ENCODE data around the gene MEGF6.

Gene MEGF6

DNA sequence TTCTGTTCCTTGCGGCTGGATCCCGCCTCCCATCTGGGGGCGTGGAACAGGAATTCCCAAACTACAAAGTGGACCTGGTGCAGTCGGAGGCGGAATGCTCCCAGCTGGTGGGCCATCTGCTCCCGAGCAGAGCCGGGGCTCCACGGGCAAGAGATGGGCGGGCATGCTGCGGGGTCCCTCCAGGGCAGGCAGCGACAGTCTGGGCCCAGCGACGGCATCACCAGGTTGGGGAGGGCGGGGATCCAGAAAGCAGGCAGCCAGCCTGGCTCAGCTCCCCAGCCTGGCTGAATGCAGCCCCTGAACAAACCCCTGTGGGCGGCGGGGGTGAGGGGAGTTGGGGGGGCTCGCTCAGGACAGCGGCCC, 3.6 kb downstream of the MEGF6 start:
- no peak for DNase-seq
- intact Hi-C loops (cut with DNase I; ENCODE audit: low total_unique reads): no loop called here
- H3K36me3 ChIP-seq: no peaks in the 10 kb centered on the region
- no peak overlapping the region for H3K27ac ChIP-seq
- peaks cover 0 to 93% of the 10 kb centered on the region in 2 donors for H3K27me3 ChIP-seq
- TF ChIP-seq, protein P1, sequence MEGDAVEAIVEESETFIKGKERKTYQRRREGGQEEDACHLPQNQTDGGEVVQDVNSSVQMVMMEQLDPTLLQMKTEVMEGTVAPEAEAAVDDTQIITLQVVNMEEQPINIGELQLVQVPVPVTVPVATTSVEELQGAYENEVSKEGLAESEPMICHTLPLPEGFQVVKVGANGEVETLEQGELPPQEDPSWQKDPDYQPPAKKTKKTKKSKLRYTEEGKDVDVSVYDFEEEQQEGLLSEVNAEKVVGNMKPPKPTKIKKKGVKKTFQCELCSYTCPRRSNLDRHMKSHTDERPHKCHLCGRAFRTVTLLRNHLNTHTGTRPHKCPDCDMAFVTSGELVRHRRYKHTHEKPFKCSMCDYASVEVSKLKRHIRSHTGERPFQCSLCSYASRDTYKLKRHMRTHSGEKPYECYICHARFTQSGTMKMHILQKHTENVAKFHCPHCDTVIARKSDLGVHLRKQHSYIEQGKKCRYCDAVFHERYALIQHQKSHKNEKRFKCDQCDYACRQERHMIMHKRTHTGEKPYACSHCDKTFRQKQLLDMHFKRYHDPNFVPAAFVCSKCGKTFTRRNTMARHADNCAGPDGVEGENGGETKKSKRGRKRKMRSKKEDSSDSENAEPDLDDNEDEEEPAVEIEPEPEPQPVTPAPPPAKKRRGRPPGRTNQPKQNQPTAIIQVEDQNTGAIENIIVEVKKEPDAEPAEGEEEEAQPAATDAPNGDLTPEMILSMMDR (IDR thresholded peaks at IDR 0.05): no peak
- no peak overlapping the region for H3K4me3 ChIP-seq
- H3K4me1 ChIP-seq: peaks cover 0 to 23% (median 17%) of the 10 kb centered on the region in 4 donors
- no peaks in the 10 kb centered on the region for H3K9me3 ChIP-seq

DNA sequence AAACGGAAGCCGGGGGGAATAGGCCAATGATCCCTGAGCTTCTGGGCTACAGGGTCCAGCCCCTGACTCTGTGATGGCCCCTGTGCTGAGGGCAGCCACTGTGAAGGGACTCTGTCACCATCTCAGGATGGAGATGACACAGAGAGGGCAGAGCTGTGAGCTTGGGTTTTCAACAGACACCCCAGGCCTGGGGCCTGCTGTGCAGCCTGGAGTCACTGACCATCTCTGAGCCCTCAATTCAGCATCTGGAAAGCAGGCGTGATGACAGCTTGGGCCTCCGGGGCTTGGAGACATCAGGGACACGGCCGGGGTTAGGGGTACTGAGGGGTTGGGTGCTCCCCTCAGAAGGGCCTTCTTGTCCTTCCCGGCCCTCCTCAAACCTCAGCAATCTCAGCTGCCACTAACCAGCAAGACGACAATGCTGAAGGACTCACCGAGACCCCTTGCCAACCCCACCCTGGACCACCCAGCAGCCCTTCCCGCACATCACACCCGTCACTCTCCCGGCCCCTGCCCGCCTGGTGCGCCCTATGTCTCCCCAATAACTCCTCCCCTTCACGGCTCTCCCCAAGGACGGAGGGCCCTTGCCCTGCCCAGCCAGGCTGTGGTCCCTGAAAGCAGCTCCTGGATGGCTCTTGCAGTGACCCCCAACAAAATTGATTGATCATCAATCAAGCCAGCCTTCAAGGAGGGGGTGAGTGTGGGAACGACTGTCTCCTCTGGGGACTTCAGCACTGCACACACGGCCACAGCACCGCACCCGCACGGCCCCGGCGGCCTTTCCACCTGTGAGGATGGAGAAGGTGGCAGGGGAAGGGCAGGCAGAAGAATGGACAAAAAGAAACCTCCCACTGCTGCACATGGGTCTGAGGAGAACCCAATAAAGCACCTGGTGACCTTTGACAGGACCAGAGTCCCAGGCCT, 4.3 kb downstream of the MEGF6 start:
- Histone ChIP-seq H3K27ac (no peak overlapping the region), H3K4me3 (no peak overlapping the region), H3K4me1 (peaks cover 0 to 23% (median 17%) of the 10 kb centered on the region in 4 donors), H3K36me3 (no peaks in the 10 kb centered on the region), H3K27me3 (peaks cover 0 to 87% of the 10 kb centered on the region in 2 donors), H3K9me3 (no peaks in the 10 kb centered on the region)
- intact Hi-C loops (cut with DNase I; ENCODE audit: low total_unique reads): no loop called here
- TF ChIP-seq, protein P1 (IDR thresholded peaks at IDR 0.05): no peak
- no peak for DNase-seq

DNA sequence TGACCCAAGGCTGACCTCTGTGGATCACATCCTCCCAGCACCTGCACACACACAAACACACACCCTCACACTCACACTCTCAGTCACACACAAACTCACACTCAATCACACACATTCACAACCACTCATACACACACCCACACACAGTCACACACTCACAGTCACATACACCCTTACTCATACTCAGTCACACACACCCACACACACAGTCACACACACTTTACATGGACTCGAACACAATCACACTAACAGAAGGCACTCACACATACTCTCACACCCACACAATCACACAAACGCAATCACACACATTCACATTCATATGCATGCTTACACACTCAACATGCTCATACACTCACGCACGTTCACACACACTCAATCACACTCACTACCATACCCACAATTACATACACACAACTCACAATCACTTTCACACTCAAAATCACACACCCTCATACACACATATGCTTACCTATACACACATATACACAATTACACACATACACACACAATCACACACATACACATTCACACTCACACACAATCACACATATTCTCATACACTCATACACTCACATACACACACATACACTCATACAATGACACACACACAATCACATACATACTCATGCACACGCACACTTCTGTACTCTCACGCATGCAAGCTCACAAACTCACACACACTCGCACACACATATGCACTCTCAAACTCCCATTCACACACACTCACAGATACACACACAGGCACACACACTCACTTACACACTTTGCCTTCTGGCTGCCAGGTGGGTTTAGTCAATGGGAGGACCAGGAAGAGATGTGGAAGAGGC, 6.1 kb downstream of the MEGF6 start:
- DNase-seq: no peak
- H3K4me3 ChIP-seq: no peak overlapping the region
- intact Hi-C loops (cut with DNase I; ENCODE audit: low total_unique reads): no loop called here
- H3K9me3 ChIP-seq: no peaks in the 10 kb centered on the region
- H3K27me3 ChIP-seq: peaks cover 0 to 69% of the 10 kb centered on the region in 2 donors
- H3K27ac ChIP-seq: no peak overlapping the region
- TF ChIP-seq, protein P1 (IDR thresholded peaks at IDR 0.05): no peak
- H3K4me1 ChIP-seq: peaks cover 0 to 5% (median 1%) of the 10 kb centered on the region in 4 donors
- H3K36me3 ChIP-seq: no peaks in the 10 kb centered on the region

DNA sequence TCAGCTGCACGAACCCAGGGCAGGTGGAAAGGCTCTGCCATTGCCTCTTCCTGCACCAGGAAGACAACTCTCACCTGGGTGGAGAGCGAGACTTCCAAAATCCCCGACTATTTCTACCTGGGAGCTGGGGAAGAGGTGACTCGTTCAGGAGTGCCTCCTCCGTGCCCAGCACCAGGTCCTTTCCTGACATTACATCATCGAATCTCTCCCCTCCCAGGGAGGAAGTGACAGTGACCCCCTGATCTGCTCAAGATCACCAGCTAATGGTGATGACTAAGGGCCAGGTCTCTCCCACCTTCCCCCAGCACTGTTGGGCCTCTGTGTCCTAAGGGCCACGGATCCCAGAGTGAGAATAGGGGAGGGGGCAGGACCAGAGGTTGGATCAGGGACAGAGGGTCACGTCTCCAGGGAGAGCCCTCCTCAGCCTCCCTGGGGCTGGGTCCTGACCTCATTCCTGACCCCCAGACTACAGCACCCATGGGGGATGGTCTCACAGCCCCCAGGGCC, 6.8 kb downstream of the MEGF6 start:
- H3K4me3 ChIP-seq: no peak overlapping the region
- H3K36me3 ChIP-seq: no peaks in the 10 kb centered on the region
- H3K4me1 ChIP-seq: no peaks in the 10 kb centered on the region
- DNase-seq: no peak
- TF ChIP-seq, protein P1 (IDR thresholded peaks at IDR 0.05): no peak
- intact Hi-C loops (cut with DNase I; ENCODE audit: low total_unique reads): no loop called here
- H3K27ac ChIP-seq: no peak overlapping the region
- peaks cover 0 to 62% of the 10 kb centered on the region in 2 donors for H3K27me3 ChIP-seq
- no peaks in the 10 kb centered on the region for H3K9me3 ChIP-seq

DNA sequence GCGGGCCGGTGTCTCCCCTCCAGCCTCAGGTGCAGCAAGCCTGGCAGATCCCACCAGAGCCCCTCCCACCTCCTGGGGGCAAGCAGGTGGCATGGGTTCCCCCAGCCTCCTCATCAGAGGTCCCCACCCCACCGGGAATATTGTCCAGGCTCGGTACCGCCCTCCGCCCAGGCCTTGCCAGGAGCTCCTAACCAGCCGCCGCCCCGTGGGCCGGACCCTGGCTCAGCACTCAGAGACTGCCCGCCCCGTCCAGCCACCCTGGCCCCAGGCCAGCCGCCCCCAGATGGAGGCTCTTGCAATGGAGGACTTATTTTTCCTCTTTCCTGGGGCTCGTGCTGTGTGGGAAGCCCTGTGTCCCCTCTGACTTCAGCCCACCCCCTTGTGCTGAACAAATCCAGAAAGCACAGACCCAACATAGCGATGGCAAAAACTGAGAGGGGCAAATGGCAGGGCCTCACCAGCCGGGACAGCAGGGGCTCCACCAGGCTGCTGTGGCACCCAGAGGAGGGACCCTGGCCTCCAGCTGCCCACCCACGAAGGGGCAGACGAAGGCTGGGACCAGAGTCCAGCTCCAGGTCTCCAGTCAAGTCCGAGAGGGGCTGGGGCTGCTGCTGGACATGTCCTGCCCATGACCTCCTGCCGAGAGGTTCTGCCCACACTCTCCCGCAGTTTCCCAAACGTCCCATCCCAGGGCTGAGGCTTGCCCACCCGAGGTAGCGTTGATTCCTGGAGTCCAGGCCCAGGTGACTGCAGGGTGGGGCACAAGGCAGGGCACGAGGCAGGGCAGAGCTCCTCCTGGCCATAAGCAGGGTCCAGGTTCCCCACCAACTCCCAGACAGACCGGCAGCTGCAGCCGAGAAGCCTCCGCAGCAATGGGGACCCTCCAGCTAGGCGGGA, 7.5 kb downstream of the MEGF6 start:
- Histone ChIP-seq H3K9me3 (no peaks in the 10 kb centered on the region), H3K36me3 (no peaks in the 10 kb centered on the region), H3K27me3 (peaks cover 0 to 58% of the 10 kb centered on the region in 2 donors), H3K4me1 (no peaks in the 10 kb centered on the region), H3K27ac (no peak overlapping the region), H3K4me3 (no peak overlapping the region)
- no peak for DNase-seq
- TF ChIP-seq, protein P1 (IDR thresholded peaks at IDR 0.05): no peak
- intact Hi-C loops (cut with DNase I; ENCODE audit: low total_unique reads): no loop called here
